Measurements from ENCODE around the gene PDE10A.

The PDE10A gene

DNA sequence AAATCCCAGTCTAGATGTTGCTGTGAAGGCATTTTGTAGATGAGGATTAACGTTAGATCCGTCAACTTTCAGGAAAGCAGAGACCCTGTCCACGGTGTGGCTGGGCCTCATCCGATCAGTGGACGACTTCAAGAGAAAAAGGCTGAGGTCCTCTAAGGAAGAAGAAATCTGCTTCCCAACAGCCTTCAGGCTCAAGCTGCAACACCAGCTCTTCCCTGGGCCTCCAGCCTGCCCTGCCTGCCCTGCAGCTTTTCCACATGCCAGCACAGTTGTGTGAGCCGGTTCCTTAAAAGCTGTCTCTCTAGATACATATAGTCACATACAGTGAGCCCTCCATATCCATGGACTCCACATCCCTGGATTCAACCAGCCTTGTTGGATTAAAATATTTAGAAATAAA is 14.1 kb upstream of the PDE10A start:
- no peak for DNase-seq

DNA sequence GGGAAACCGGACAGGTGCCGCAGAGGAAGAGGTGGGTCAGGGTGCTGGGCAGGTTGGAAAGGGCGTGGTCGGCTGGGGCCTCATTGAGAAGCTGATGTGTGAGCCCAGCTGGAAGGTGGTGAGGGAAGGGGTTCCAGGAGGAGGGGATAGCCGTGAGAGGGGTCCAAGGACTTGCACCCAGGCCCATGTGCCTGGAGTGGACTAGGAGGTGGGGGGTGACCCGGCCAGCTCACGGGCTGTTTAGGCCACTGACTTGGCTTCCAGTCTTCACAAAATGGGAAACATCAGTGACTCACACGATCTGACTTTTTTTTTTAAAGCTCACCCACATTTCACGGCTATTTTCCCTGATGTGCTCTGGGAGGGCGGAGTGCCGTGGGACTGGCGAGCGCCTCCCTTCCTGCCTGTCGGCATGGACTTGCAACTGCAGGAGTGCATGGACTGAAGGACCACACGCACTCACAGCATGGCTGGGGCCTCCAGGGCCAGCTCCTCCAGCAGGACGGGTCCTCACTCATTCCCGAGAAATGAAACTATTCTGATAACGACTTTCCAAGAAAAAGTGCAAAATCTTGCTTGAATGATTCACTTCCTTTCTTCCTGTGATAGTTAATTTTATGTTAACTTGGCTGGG is 13.5 kb upstream of the PDE10A start:
- DNase-seq = no peak

DNA sequence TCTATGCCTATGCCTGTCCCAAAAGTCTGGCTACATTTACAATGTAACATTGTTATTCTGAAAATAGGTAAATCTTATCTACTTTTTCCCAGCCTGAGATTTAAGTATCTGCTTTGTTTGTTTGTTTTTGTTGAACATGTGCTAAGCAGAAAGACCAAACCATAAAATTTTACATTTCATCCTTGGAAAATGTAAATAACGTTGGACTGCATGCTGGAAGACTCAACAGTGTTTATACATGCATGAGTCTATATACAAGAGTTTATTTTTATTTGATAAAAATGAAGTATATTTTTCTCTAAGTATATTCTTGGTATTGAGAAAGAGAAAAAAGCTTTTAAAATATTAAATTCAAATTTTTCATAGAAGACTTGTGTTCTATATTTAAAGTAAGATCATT is 12.1 kb upstream of the PDE10A start:
- no peak for DNase-seq

DNA sequence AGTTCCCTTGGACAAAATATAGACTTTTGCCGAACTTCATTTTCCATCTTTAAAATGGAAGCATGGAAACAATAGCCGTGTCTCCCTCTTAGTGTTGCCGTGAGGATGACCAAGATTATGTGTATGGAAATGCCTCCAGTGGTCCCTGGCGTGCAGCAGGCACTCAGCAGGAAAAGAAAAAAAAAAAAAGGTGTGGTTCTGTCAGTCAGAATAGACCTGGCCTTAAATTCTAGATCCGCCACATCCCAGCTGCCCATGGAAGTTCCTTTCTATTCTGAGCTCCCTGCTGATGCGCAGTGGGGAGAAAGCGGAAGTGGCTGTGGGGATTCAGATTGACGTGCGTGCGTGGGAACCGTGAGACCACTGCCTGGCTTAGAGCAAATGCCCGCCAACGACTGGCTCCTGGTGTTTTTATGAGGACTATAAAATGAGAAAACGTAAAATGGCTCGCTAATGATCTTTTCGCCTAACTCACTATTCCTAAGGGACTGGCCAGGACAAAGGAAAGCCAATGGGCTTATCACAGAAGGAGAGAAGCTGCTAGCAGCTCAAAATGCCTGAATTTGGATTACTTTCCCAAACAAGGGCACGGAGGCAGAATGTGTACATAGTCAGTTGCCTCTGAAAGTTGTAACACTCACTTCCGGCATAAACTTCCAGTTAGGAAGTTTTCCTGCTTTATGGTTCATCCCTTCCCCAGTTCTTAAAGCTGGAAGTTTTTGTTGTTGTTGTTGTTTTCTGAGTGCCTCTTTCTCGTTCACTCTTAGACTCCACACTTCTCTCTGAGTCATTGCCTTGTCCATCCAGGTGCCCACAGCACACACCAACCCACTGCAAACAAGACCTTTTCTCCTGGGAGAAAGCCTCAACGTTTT is 11.4 kb upstream of the PDE10A start:
- no peak for DNase-seq

DNA sequence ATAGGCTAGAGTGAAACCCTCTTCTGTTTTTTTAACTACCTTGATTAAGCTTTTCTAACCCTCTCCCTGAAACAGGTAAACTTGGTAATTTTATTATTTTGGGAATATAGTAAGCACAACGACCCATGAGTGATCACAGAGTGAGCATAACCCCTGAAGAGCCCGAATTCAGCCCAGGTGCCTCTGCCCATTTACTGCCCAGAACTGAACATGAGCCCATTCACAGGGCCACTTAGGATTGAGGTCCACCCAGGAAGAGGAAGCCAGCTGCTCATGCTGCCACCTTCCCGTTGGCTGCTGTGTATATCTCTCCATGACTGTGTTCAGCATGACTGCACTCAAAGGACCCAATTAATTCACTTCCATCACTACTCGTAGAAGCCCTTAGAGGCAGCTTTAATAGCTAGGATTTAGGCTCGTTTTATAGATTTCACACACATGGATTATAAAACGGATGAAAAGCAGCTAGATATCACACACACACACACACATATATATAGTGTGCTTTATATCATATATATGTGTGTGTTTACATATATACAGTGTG is 8.3 kb upstream of the PDE10A start:
- DNase-seq = no peak

DNA sequence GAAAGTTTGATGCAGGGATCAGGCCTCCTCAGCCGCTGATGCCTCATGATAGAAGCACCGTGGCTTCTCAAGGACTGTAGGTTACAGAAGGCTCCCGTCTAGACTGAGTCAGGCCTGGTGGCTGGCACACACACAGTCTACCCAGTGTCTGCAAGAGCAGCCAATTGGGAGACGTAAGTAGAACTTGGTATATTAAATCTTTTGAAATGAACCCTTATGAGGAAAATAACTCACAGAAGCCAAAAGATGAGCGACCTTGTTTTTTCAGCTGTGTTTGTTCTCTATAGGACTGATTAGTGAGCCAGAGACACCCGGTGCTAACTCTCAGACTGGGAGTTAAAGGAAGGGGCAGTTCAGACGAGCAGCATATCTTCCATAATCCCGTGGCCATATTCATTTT is 5.9 kb upstream of the PDE10A start:
- DNase-seq = no peak

DNA sequence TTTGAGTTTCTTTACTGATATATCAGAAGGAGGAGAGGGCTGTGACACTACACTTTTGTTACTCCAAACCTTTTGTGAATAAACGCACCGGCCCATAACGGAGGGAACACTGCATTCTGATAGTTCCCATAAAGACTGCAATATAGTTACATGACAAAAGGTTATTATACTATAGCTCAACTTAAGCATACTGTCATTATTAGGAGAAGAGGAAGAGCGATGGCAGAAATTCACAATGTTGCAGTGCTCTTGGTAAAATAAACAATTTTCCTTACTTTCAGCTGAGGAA is 2.3 kb upstream of the PDE10A start:
- DNase-seq = no peak

DNA sequence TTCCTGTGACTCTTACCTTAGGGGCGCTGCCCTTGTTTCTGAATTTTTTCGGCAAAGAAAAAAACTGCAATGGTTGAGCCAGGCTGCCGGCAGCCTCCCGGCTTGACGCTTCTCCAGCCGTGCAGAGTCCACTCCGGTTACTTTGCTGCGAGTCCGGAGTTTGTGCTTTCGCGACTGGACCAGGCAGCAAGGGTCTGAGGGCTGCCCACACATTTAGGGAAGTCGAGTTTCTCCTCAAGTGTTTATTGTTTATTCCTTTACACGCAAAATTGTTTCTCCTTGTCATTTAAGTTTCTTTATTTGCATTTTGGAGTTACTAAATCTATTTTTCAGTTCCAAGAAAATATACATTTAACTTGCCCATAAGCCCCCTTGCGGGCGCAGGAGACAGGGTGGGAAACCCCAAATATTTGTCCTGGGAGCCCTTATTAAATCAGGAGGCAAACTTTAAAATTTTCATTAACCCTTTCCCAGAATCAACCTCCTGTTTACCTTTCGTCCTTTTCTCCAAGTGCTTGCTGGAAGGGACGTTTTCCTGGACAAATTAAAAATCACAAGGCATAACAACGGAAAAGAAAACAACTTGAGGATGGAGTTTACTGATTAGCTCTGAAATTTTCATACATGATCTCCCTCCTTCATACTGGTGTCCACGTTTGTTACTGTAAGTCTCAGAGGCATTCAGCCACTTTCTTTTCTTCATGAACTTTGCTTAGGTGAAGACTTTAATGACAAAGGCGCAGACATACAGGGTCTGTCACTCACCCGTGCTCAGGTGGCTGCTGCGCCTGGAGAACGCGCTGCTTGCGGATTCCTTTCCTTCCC is 1.7 kb upstream of the PDE10A start:
- DNase-seq = no peak

DNA sequence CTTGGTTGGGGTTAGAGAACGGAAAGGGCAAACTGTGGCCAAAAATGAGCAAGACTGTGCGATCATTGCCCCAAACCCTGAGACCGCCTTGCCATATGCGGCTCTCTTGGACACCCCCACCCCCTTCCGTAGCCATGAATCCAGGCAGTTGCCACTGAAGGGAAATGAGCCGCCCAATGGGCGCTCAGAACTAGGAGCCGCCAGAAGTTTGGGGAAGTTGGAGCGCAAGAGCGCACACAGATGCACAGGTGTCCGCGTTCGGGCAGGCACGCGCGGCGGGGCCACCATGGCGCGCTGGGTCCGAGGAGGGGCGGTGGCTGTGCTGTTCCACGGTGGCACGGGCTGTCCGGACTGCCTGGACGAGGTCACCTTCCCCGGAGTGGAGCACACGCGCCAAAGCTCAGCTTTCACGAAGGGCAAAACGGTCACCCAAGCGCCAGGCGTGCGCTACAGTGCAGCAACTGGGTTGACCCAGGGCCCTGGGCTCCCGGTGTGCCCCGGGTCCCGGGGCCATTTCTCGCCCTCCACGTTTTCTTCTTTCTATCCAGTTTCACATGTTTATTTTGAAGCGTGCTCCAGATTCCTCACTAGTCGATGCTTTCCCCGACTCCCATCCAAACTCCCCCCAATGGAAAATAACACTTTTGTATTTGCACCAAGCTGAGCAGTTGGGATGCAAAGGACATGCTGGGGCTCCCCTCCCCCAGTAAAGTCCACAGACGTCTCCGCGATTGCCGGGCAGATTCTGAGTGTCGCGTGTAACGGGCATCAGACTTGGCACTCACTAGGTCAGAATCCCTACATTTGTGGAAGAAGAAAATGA is 906 bp upstream of the PDE10A start:
- no peak for DNase-seq

DNA sequence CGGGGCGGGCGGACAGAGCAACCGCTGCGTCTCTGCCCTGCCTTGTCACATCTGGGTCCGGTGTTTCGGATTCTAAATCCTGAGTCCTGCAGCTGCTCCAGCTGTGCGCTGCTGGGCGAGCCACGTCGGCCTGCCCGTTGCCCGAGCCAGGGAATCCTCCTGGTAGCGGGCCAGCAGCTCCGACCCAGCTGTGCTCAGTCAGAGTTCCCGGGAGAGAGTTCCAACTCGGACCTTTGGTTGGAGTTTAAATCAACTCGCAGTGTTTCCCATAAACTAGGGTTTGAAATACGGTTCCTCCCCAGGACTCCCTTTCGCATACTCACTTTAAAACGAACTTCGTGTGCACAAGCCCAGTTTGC is 315 bp upstream of the PDE10A start:
- no peak for DNase-seq

DNA sequence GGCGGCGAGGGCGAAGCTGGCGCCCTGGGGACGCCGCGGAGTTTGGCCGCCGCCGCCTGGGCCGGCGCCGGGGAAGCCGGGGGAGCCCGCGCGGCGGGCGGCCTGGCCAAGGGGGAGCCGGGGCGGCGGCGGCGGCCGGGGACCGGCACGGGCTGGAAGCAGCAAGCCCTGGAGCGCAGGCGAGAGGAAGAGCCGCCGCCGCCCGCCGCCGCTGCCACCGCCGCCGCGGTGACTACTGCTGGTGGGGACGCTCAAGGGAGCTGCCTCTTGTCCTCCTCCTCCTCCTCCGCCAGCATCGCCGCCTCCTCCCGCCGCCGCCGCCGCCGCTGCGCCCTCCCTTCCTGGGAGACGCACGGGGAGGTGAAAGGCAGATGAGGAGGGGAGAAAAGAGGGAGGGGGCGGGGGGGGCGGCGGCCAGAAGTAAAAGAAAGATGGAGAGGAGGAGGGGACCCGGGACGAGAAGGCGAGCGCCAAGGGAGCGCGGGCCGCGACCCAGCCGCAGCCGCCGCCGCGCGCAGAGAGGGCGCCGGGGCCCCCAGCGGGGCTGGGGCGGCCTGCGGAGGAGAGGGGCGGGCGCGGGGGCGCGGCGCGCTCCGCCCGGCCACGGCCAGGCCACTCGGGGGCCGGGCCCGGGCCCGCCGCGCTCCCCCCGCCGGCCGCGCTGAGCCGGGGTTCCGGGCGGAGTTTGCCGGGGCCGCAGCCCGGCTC is 846 bp downstream of the PDE10A start:
- DNase-seq = no peak

DNA sequence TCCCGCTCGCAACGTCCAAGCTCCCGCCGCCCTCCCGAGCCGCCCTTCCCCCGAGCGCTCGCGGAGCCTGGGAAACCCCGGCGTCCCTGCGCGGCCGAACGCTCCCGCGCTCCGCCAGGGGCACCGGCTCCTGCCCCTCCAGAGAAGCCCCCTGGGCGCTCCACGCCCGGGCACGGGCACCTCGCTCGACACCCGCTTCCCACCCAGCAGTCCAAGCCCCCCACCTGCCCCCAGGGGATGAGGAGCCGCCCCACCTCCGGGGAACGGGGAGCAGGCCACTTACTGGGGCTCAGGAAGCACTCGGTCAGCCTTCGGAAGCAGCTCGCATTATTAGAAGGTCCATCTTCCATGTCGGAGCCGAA is 1.4 kb downstream of the PDE10A start:
- no peak for DNase-seq

DNA sequence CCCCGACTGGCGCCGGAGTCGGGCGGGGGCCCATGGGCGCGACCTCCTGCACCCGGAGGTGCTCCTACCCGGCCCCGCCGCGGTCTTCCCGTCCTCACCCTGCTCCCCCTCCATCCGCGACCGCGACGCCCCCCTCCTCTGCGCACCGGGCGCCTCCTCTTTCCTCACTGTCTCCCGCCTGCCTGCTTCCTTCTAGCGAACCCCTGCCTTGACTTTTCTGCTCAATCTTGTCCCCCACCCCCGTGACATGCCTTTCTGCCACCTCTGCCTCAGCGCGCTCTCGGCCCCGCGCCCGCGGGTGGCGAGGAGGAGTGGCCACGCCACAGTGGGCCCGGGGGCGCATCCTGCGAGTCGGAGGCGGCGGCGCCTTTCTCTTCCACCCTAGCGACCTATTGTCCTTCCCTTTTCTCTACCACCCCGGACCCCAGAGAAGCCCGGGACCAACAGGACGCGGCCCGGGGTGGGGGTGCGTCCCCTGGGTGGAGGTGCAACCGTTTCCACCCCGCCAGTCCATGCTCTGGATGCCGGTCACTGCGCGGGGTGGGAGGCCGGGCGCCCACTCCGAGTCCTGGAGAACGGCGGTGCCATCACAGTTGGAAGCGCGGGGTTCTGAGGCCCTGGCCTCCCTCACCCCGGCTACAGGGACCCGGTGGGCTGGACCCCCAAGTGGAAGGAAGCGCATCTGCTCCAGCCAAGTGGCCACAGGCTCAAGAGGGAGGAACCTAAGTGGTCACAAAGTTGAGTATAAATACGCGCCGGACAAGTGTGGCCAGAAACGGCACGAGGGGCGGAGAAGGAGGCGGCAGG is 2.0 kb downstream of the PDE10A start:
- DNase-seq = no peak

DNA sequence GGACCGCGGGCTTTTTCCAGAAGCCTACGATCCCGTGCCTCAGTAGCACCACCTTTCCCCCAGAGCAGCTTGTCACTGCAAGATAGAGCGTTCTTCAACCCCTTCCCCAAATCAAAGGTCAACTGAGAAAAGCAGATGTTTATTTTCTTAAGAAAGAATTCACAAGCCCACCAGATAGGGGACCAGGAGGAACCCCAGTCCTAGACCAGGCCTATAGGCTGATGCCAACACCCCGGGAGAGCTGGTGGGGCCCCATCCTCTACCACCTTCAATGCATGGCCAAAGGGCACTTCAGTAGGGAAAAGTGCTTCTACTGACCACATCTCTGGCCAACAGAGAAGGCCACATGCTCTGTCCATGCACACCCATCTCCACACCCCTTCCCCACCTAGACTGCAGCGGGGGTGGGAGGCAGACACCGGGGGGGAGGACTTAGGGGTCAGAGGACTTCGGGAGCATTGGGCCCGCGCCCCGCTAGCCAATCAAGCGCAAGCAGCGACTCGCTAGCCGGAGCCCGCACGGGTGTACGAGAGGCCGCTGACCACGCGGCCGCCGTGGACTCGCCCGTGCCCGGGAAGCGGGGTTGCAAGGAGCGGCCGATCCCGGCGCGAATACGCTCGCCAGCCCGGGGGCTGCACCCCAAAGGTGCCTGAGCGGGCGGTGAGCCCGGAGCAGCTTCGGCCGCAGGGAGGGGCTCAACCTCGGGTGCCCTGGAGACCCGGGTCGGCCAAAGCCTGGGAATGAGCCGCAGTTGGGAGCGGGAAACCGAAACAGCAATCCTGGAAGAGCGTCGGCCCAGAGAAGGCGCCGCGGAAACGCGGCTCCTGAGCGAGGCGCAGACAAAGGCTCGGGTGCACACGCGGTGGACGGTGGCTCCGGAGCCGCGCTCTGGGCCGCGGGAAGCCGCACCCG is 2.8 kb downstream of the PDE10A start:
- DNase-seq = no peak

DNA sequence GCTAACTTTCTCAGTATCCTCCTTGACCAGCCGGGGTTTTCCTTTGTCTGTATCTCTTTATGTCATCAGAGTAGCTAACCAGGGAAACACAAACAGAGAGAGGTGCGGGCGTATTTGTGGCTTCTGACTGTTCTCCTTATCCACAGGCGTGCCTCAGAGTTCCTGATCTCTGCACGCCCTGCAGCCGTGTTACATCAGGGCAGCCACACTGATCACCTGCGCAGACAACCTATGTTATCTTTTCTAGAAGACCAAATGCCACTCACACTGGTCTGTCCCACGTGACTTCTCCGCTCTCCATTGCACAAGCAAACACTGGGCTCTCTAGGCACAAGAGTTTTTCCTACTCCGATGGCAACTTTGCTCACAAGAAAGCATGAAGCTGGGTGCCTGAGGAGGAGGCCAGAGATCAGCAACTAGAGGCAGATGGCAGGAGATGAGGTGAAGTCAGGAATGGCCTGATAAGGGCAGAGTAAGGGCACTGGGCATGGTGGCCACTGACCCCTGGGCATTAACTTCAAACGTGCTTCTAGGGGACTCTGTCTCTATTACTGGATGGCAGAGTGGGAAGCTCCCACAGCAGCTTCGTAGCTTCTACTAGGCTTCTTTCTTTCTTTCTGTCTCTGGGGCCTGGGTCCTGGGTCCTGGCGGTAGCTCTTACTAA is 4.5 kb downstream of the PDE10A start:
- DNase-seq = no peak

DNA sequence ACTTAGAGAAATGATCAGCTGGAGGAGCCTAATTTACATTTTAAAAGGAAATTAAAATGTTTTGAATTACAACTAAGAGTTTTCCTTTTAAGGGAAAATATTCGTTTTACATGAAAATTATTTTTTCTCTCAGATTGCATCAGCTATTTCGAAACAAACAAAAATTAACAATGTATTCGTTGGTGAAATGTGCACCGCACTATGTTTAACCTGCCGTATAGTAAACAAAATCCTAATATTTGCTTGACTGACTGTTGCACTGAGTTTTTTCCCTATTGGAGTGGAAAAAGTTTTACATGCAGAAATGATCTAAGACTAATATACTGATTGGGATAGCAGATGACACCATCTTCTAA is 5.7 kb downstream of the PDE10A start:
- DNase-seq = no peak

DNA sequence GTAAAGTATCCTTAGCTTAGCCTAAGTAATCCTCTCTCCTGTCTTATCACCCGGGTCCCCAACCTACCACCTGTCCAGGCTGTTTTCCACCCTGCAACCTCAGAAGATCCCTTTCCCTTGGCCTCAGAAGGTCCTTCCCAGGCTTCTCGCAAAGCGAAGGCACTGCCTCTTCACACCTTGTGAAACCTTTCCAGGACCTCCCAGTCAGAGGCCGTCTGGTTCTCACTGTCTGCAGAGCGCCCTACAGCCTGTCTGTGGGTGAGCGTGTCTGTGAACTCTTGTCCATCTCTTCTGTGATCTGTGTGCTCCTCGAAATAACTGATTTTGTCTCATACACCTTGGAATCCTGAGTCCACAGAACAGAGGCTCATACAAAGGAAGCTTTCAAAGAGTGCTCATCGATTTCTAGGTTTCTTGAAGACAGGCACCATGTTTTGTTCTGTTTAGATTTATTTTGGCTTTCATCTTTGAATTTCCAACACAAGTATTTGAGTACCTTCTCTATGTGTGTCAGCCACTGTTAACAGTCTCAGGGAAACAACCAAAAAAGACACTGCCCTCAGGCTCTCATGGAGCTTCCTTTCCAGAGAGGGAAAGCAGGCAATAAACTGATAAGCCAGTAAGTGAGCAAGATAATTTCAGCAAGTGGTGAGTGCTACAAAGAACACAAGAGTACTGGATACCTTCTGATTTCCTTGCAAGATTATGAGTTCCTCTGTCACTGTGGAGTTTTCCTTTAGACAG is 6.3 kb downstream of the PDE10A start:
- DNase-seq = no peak

DNA sequence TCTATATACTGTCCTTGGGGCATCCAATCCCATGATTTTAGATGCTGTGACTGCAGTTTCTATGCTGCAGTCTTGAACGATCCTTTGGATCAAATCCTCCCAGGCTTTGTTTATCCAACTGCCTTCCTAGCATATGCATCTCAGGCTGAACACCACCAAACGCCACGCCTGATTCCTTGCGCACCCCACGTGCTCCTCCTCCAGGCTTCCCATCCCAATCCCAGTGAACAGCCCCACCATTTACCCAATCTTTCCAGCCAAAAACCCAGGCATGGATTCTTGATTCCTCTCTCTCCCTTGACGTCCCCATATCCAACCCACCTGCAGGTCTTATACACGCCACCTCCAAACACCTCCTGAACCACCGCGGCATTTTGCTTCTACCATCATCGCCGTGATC is 7.8 kb downstream of the PDE10A start:
- no peak for DNase-seq

DNA sequence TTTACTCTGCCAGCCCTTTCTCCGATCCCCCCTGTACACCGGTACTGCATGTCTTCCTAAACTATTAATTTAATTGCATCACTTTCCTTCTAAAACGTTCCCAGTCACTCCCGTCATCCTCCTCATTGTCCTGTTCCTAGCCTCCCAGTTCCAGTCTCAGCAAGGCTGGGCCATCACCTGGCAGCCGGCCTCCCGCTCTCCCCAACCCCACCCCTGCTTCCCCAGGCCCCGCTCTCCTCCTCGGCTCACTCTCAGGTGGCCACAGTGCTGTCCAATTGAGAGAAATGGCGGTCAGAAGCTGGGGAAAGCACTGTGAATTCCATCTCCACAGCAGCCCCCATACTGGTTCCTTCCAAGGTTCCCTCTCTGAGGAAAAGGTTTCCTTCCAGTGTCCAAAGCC is 8.9 kb downstream of the PDE10A start:
- DNase-seq = no peak

Data from suppressor macrophage treated with lipopolysaccharide for 4 hours (primary cell).